Right kidney (tissue), 9 donors: Measurements from ENCODE around the gene DNAJC8.
A peak's percentile ranks its signal among the peaks of the same experiment; 100 is the strongest.

Experiments
- DNase-seq: peaks from one replicate; pipeline ENCODE4 v3.0.0-alpha.2; 2016
- long read RNA-seq, 8 donors: transcript quantifications; one replicate each; lab custom pipeline, GENCODE V29; 2026

Gene DNAJC8, protein sequence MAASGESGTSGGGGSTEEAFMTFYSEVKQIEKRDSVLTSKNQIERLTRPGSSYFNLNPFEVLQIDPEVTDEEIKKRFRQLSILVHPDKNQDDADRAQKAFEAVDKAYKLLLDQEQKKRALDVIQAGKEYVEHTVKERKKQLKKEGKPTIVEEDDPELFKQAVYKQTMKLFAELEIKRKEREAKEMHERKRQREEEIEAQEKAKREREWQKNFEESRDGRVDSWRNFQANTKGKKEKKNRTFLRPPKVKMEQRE
- long read RNA-seq, donor 1, transcript DNAJC8-201 (9 exons, 1,759 nt), result major isoform, 73 of 143 reads
- long read RNA-seq, donor 1, partial matches to known transcripts, result 62 of 143 reads
- long read RNA-seq, donor 1, other reads (novel, unspliced or antisense), result 0 of 143 reads
- long read RNA-seq, donor 2, transcript DNAJC8-201 (9 exons, 1,759 nt), result major isoform, 24 of 78 reads
- long read RNA-seq, donor 2, partial matches to known transcripts, result 50 of 78 reads
- long read RNA-seq, donor 2, other reads (novel, unspliced or antisense), result 0 of 78 reads
- long read RNA-seq, donor 3, transcript DNAJC8-201 (9 exons, 1,759 nt), result major isoform, 18 of 601 reads
- long read RNA-seq, donor 3, partial matches to known transcripts, result 166 of 601 reads
- long read RNA-seq, donor 3, other reads (novel, unspliced or antisense), result 412 of 601 reads
- long read RNA-seq, donor 4, transcript DNAJC8-201 (9 exons, 1,759 nt), result major isoform, 32 of 81 reads
- long read RNA-seq, donor 4, partial matches to known transcripts, result 46 of 81 reads
- long read RNA-seq, donor 4, other reads (novel, unspliced or antisense), result 0 of 81 reads
- long read RNA-seq, donor 5, transcript DNAJC8-205 (10 exons, 1,600 nt), result minor isoform, 8 of 87 reads
- long read RNA-seq, donor 5, transcript DNAJC8-201 (9 exons, 1,759 nt), result major isoform, 67 of 87 reads
- long read RNA-seq, donor 5, partial matches to known transcripts, result 12 of 87 reads
- long read RNA-seq, donor 5, other reads (novel, unspliced or antisense), result 0 of 87 reads
- long read RNA-seq, donor 6, transcript DNAJC8-201 (9 exons, 1,759 nt), result major isoform, 28 of 88 reads
- long read RNA-seq, donor 6, partial matches to known transcripts, result 59 of 88 reads
- long read RNA-seq, donor 6, other reads (novel, unspliced or antisense), result 0 of 88 reads
- long read RNA-seq, donor 7, transcript DNAJC8-201 (9 exons, 1,759 nt), result major isoform, 36 of 151 reads
- long read RNA-seq, donor 7, transcript DNAJC8-203 (4 exons, 721 nt), result minor isoform, 7 of 151 reads
- long read RNA-seq, donor 7, partial matches to known transcripts, result 104 of 151 reads
- long read RNA-seq, donor 7, other reads (novel, unspliced or antisense), result 0 of 151 reads
- long read RNA-seq, donor 8, transcript DNAJC8-201 (9 exons, 1,759 nt), result major isoform, 49 of 946 reads
- long read RNA-seq, donor 8, partial matches to known transcripts, result 259 of 946 reads
- long read RNA-seq, donor 8, other reads (novel, unspliced or antisense), result 631 of 946 reads

GRCh38 chr1:28232558-28233263 lies at the start of gene DNAJC8:
DNAJC8 (minus strand) TSS chr1:28233029; CDS start chr1:28232998, 31 bp downstream.
- peak; percentile 78 for DNase-seq

DNA sequence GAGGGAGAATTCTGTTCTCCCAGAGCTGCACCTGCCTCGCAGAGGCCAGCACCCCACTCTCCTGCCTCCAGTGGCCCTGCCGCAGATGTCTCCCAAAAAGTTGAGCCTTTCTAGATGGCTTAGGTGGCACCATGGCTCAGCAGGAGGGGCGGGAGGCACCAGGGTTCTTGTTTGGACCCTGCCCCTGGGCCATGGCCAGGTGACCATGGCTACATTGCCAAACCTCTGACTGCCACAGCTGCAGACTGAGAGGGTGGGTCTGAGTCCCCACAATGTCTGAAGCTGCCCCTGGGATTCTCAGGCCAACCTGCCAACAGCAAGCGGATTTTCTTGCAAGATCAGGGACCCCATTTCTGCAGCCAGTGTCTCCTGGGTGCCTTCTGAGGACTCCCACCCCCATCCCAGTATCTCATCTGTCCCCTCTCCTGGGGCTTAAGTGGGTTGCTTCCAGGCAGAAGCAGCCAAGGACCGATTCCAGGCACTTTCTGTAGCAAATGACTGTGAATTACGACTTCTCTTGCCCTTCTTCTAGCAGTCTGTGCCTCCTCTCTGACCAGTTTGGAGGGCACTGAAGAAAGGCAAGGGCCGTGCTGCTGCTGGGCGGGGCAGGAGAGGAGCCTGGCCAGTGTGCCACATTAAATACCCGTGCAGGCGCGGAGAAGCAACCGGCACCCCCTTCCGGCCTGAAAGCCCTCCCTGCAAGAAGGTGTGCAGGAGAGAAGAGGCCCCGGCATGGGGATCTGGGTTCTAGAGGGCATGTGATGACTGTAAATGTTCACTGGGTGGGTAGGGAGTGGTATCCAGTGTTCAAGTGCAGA lies 49.0 kb upstream of the DNAJC8 start:
- no peak for DNase-seq

DNA sequence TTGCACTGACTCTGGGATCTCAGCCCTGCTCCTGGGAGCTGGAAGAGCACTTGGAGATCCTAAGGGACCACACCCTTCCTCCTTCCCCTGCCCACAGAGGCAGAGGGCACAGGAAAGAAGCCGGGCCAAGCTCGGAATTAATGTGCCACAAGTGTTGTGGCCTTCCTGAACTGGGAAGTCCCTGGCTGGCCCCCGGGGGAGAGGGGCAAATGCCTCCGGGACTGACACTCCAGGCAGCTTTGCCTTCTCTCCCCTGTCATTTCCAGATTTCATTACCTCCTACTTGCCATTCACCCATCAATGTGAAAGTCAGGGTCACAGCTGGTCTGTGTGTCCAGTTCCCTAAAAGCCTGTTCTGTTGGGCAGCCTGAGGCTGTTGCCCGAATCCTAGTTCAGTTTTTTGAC lies 48.1 kb upstream of the DNAJC8 start:
- DNase-seq, result no peak

- DNase-seq, result no peak
These were observed 47.7 kb upstream of the DNAJC8 start for GRCh38 chr1:28280501-28280900.

DNA sequence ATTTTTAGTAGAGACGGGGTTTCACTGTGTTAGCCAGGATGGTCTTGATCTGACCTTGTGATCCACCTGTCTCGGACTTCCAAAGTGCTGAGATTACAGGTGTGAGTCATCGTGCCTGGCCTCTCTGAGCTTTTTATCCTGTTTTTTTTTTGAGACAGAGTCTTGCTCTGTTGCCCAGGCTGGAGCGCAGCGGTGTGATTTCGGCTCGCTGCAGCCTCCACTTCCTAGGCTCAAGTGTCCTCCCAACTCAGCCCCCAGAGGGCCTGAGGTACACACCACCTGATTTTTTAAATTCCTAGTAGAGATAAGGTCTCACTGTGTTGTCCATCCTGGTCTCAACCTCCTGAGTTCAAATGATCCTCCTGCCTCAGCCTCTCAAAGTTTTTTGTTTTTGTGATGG lies 46.9 kb upstream of the DNAJC8 start:
- DNase-seq, result no peak

GRCh38 chr1:28278763-28279162 lies 45.9 kb upstream of the DNAJC8 start:
- no peak for DNase-seq

DNA sequence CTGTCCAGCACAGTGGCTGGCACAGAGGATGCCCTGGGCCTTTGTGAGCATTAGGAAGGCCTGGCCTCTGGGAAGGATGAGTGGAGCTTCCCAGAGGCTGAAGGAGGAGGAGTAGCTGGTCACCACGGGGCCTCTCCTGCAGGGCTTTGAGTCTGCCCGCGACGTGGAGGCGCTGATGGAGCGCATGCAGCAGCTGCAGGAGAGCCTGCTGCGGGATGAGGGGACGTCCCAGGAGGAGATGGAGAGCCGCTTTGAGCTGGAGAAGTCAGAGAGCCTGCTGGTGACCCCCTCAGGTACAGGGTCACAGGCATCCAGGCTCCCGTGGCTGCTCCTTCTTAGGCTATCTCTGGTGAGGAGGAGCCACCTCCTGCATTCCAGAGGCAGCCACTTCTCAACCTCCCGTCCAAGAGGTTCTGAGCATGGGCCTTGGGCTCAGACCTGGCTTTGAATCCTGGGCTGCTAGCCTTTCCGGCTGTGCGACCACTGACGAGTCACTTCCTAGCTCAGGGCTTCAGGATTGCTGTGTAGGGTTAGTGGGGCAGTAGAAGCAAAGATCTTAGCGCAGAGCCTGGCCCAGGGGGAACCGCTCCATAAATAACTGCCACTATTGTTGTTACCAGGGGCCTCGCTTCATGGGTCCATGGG lies 40.5 kb upstream of the DNAJC8 start:
- no peak for DNase-seq

DNA sequence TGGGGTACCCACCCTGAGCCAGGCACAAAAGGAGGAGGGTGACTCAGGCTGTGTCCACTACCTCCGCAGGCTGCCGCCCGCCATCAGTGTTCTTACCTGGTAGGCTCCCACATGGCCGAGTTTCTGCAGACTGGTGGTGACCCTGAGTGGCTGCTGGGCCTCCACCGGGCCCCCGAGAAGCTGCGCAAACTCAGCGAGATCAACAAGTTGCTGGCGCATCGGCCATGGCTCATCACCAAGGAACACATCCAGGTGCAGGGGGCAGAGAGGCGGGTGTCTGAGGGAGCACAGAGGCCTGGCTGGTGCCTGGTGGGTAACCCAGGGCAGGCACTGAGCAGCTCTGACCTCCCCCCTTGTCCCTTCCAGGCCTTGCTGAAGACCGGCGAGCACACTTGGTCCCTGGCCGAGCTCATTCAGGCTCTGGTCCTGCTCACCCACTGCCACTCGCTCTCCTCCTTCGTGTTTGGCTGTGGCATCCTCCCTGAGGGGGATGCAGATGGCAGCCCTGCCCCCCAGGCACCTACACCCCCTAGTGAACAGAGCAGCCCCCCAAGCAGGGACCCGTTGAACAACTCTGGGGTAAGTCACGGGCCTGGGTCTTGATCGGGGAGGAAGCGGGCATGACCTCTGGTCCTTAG lies 39.5 kb upstream of the DNAJC8 start:
- DNase-seq, result no peak

DNA sequence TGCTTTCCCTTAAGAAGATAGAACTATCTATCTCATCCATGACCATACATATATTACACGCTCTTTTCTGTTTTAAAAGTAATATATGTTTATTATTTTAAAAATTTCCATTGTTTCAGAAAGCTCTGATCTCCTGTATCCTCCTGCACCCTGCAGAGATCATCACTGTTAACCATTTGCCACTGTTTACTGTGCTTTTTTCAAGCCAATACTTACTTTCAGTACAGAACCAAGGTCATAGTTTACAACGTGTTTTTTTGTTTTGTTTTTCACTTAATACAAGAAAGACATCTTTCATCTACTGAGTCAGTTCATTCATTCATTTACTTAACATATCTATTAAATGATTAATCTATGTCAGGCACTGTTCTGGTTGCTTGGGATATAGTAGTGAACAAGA lies 36.7 kb upstream of the DNAJC8 start:
- DNase-seq, result no peak

- no peak for DNase-seq
These were observed 34.8 kb upstream of the DNAJC8 start for GRCh38 chr1:28267633-28268032.

DNA sequence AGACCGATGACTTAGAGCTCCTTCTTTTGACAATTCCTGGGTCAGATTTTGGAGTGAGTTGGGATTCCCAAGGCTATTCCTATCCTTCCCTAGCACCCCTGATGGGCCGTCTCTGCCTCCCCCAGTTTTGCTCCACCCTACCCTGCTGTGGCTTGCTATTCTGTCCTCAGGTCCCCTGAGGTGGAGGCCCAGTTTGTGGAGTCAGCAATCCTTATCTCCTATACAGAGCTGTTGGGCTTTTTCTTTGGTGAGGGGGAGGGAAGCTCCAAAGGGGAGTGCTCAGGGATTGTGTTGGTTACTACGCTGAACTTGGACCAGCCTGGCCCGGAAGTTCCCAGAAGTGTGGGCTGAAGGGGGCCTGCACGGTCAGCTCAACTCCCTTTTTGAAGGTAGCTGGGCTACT lies 34.1 kb upstream of the DNAJC8 start:
- DNase-seq, result no peak

GRCh38 chr1:28265577-28265976 lies 32.7 kb upstream of the DNAJC8 start:
- DNase-seq, result no peak

DNA sequence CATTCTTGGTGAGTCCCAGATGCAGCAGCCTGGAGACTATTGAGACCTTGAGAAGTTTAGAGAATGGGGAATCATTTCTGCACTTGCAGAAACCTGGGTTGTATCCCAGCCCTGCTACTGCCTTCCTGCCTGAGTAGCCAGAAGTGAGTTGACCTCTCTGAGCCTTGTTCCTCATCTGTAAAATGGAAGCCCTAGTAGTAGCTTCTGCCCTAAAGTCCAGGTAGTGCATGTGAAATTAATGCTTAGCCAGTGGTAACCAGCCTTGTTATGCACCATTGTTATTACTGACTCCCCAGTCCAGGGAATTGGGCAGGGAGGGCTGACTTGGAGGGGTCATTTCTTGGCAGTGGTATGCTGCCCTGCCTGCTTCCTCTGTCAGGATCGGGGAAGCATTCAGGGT lies 32.1 kb upstream of the DNAJC8 start:
- no peak for DNase-seq

- no peak for DNase-seq
These were observed 28.0 kb upstream of the DNAJC8 start for GRCh38 chr1:28260803-28261174.

DNA sequence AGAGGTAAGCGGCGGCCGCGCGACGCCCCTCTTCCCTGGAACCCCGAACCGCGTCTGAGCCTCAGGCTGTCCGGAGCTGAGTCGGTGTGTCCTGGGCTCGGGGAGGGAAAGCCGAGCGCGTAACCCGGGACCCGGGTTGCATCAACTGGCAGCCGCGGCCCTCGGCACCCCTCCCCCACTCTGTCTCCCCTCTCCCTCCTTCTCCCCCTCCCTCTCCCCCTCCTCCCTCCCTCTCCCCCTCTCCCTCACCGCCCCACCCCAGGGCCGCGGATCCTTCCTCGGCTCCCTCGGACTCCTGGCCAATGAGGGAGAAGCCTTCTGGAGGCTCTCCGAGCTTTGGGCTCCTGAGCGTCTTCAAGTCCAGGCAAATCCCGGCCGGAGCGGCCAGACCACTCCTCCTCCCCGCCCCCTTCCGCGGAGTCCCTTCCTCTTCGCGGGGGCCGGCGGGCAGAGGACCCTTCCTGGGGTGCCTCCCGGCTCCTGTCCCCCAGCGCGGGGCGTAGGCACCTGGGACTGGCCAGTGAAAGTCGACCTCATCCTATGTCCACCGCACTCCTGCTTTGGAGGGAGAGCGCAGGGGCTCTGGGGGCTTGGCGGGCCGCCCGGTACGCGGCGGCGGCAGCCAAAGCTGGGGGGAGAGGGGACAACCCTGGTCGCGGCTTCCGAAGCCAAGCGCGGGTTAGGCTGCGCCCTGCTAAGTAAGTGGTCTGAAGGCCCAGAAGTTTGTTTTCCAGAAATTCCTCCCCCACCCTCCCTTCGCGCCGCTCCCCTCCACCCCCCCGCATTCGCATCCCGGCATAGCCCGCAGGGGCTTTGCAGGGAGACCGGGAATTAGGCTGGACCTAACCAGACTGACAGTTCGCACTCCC lies 27.3 kb upstream of the DNAJC8 start:
- peak; percentile 86 for DNase-seq

- DNase-seq, result peak; percentile 87
These were observed 26.6 kb upstream of the DNAJC8 start, which contains the start of gene SESN2 for GRCh38 chr1:28259252-28259933. SESN2 (plus strand) TSS chr1:28259518; CDS start chr1:28259848, 330 bp downstream.

DNA sequence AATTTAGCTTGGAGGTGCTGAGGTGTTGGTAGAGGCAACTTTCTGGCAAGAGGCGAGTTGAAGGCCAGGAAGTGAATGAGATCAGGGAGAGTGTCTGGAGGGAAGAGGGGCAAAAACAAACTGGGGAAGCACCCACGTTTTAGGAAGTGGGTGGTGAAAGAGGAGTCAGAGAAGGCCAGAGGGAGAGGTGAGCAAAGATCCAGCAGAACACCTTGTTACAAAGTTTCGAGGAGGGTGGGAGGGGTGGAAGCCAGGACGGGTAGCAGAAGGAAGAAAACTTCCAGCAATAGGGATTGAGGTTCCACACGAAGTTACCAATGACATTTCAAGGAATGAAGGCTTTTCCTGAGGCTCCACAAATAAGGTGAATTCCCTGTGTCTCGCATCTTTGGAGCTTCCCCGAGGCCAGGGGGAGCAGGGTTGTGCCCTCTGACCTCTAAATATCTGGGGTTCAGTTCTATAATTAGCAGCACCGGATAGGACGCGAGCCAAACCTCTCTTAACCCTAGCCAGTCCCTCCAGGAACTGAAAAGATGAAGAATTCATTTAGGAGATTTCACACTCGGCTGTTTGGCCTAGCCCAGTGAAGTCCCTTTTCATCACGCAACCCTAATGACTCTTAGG lies 25.9 kb upstream of the DNAJC8 start:
- DNase-seq, result no peak
